Glomerular endothelial cell (primary cell): Measurements from ENCODE around the gene MYH7B. TPM values are rescaled to one million over a fixed set of nuclear protein-coding genes. Genes with fewer than 3 reads are reported as not detected.

ENCODE experiments used
- DNase-seq: peaks from one replicate; pipeline ENCODE4 v3.0.0-alpha.2; 2011; ENCODE audit warnings: low read depth, low spot score; ENCODE audit errors: extremely low read depth
- total RNA-seq: library from RNA; depleted of rRNA; stranded (reverse); fragments of >200 nt; gene quantifications from 2 replicates; pipeline ENCODE4 v1.2.3, GENCODE V29; 2015

MYH7B gene
- total RNA-seq, 1 donor from 2014 or later, result not detected

DNA sequence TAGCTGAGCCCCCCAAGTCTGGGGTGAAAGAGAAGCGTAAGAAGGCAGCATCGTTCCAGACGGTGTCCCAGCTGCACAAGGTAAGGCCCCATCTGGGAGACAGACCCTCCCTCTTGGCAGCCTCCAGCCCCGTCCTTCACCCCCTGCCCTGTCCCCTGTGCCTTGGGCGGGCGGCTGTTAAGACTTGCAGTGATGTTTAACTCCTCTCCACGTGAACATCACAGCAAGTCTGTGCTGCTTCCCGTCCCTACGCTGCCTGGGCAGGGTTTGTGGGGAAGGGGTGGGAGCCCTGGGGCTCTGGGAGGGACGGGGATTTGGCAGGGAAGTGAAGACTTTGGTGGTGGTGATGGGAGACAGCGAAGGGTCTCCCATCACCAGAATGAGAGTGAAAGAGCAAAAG lies 34.6 kb downstream of the MYH7B start:
- DNase-seq, result no peak

DNA sequence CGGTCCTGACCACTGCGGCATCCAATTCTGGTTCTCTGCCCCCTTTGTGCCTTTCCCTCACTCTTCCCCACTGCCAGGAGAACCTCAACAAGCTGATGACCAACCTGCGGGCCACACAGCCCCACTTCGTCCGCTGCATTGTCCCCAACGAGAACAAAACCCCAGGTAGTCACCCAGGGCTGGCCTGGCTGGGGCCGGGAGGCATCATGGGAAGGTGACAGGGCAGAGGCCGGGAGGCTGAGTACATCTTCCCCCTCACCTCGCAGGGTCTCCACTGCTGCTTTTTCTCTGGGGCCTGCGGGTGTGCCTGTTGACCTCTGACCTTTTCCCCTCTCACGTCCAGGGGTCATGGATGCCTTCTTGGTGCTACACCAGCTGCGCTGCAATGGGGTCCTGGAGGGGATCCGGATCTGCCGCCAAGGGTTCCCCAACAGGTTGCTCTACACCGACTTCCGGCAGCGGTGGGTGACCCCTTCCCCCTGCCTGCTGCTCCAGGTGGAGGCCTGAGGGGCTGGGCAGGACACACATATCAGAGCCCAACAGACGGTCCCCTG lies 35.1 kb downstream of the MYH7B start:
- DNase-seq, result no peak

DNA sequence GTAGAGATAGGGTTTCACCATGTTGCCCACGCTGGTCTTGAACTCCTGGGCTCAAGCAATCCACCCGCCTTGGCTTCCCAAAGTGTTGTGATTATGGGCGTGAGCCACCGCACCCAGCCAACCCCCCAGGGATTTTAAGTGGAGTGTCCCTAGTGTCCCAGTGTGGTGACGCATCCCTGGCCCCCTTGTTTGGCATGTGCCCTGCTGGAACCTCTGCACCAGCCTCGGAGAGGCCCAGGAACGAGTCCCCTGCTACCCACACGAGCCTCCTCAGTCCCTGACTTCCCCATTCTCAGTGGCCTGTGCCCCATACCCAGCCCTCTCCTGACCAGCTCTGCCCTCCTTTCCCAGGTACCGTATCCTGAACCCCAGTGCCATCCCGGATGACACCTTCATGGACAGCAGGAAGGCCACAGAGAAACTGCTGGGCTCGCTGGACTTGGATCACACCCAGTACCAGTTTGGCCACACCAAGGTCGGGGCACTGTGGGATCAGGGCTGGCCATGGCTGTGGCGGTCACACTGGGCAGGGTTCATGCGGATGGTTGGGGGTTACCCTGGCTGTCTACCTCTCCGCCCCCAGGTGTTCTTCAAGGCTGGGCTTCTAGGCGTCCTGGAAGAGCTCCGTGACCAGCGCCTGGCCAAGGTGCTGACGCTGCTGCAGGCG lies 37.2 kb downstream of the MYH7B start:
- no peak for DNase-seq

DNA sequence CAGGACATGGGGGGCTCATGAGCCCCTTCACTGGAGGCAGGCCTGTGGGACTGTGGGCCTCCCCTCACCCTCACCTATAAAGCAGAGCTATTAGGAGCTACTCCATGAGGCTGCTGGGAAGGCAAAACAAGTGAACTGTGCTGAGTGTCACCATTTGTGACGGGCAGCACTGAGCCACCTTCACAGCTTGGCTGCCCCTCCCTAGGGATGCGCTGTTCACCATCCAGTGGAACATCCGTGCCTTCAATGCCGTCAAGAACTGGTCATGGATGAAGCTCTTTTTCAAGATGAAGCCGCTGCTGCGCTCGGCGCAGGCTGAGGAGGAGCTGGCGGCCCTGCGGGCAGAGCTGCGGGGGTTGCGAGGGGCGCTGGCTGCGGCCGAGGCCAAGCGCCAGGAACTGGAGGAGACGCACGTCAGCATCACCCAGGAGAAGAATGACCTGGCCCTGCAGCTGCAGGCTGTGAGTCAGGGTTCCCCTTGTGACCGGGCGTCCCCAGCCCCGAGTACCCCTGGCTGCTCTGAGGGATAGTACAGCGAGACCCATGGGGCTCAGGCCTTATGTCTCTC lies 38.4 kb downstream of the MYH7B start:
- DNase-seq, result no peak

DNA sequence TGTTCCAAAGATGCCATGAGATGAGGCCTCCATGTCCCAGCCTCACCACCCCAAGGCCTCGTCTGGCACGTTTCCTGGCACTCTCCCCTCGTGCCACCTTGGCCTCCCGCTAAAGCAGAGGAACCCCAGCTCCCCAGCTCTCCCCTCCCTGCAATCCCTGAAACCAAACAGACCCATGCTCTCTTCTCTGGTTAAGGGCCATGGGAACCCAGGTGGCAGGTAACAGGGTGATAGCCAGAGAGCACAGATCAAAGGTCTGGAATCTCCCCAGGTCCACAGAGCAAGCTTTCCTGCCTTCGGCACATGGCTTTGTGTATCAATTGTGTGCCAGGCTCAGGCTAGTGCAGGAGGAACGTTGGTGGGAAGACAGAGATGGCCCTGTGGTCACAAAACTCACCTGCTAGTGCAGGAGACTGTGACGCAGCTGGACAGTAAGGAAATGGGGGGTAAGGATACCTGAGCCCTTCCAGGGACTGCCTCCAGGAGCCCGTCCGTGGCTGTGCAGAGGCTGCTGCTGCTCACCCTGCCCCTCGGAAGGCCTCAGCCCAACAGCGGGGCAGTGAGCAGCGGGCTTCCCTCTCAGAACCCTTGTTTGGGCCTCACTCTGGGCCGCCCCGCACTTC lies 39.0 kb downstream of the MYH7B start:
- DNase-seq, result no peak

DNA sequence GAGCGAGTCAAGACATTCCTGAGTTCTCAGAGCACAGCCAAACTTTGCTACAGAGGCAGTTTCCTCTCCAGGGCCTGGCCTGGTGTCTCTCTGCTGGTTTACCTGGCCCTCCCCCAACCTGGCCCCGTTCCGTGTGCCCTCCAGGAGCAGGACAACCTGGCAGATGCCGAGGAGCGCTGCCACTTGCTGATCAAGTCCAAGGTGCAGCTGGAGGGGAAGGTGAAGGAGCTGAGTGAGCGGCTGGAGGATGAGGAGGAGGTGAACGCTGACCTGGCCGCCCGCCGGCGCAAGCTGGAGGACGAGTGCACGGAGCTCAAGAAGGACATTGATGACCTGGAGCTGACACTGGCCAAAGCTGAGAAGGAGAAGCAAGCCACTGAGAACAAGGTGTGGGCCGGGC lies 39.5 kb downstream of the MYH7B start:
- no peak for DNase-seq

DNA sequence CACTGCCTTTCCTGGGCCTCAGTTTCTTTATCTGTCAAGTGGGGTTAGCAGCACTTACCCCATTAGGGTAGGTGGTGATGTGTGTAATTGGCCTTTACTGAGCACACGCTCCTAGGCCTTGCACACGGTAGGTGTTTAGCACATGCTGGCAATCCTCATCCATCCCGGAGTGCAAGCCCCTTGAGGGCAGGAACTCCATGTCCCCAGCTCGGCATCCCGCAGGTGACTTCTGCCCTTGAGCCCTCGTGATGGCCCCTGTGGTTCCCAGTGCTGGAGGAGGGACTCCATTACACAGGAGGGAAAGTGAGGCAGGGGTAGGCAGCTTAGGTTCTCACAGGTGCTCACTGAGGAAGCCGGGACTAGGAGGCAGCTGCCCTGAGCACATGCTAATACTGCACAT lies 40.0 kb downstream of the MYH7B start:
- no peak for DNase-seq

DNA sequence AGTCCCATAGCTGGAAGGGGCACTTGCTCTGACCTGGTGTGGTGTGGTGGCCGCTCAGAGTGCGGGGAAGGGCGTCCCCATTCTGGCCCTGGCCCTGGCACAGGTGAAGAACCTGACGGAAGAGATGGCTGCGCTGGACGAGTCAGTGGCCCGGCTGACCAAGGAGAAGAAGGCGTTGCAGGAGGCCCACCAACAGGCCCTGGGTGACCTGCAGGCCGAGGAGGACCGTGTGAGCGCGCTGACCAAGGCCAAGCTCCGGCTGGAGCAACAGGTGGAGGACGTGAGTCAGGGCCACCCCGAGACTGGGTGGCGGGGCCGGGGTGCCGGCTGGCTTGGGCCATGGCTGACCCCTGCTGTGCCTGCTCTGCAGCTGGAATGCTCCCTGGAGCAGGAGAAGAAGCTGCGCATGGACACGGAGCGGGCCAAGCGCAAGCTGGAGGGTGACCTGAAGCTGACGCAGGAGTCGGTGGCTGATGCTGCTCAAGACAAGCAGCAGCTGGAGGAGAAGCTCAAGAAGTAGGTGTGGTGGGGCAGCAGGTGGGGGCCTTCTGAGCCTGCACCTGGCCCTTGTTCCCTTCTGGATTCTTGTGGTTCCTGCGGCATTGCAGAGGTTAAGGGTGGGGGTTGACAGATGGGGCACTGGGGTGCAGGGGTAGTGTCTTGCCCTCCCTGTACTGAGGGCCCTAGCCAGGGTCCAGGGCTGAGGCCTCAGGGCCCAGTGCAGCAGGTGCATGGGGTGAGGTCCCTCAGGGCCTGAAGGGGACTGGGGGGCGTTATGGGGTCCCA lies 40.8 kb downstream of the MYH7B start:
- DNase-seq, result no peak

DNA sequence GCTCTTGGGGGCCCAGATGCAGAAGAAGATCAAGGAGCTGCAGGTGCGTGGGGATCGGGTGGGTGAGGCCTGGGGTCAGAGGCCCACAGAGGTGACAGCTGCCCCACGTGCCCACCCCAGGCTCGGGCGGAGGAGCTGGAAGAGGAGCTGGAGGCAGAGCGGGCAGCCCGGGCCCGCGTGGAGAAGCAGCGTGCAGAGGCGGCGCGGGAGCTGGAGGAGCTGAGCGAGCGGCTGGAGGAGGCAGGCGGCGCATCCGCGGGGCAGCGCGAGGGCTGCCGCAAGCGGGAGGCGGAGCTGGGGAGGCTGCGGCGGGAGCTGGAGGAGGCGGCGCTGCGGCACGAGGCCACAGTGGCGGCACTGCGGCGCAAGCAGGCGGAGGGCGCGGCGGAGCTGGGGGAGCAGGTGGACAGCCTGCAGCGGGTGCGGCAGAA lies 41.5 kb downstream of the MYH7B start:
- DNase-seq, result no peak

DNA sequence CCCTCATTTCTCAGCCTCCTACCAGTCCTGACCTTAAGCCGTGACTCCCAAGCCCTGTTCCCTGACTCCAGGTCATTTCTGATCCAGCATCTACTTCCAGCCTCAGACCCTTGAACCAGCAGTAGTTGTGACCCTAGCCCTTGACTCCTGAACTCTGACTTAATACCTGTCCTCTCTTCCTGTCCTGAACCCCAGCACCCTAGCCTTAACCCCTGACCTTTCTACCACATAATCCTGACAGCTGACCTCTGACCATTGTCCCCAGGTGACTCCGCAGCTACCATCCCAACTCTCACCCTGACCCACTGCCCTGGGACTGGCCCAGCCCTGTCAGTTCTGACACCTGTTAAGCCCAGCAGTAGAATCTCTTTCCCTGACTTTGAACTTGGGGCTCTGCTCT lies 42.1 kb downstream of the MYH7B start:
- DNase-seq, result no peak

DNA sequence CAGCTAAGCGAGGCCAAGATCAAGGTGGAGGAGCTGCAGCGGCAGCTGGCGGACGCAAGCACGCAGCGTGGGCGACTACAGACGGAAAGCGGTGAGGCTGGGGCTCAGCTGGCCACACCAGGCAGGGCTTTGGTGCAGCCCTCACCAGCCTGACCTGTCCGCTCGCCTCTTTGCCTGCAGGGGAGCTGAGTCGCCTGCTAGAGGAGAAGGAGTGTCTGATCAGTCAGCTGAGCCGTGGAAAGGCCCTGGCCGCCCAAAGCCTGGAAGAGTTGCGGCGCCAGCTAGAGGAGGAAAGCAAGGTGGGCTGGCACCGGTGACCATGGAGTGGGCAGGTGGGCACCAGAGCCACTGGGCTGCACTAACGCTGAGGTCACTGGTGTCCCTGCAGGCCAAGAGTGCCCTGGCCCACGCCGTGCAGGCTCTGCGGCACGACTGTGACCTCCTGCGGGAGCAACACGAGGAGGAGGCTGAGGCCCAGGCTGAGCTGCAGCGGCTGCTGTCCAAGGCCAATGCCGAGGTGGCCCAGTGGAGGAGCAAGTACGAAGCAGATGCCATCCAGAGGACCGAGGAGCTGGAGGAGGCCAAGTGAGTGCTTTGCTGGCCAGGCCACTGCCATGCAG lies 42.8 kb downstream of the MYH7B start:
- DNase-seq, result no peak

DNA sequence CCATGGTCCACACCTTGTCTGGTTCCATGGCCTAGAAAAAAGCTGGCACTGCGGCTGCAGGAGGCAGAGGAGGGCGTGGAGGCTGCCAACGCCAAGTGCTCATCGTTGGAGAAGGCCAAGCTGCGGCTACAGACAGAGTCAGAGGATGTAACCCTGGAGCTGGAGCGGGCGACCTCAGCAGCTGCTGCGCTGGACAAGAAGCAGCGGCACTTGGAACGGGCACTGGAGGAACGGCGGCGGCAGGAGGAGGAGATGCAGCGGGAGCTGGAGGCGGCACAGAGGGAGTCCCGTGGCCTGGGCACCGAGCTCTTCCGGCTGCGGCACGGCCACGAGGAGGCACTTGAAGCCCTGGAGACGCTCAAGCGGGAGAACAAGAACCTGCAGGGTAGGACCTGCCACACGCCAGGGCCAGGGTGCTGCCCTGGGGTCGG lies 43.4 kb downstream of the MYH7B start:
- no peak for DNase-seq

DNA sequence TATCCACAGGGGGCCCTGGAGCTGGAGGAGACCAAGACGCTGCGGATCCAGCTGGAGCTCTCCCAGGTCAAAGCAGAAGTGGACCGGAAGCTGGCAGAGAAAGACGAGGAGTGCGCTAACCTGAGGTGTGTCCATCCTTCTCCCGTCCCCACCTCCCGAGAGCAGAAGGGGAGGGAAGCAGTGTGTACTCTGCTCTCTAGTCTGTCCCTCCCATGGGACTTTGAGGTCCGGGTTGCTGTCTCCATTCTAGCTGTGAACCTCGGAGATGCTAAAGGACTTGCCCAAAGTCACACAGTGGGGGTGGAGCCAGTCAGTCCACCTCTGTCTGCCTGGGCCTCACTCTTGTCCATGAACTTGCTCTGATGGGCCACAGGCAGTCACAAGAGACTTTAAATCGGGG lies 44.1 kb downstream of the MYH7B start:
- no peak for DNase-seq

DNA sequence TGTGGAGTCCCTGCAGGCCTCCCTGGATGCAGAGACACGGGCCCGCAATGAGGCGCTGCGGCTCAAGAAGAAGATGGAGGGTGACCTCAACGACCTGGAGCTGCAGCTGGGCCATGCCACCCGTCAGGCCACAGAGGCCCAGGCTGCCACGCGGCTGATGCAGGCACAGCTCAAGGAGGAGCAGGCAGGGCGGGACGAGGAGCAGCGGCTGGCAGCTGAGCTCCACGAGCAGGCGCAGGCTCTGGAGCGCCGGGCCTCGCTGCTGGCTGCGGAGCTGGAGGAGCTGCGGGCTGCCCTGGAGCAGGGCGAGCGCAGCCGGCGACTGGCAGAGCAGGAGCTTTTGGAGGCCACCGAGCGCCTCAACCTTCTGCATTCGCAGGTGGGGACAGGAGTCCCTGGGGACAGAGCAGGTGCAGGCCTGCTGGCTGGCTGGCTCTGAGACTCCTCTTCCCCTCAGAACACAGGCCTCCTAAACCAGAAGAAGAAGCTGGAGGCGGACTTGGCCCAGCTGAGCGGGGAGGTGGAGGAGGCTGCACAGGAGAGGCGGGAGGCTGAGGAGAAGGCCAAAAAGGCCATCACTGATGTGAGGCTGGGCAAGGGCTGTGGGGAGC lies 44.7 kb downstream of the MYH7B start:
- no peak for DNase-seq

DNA sequence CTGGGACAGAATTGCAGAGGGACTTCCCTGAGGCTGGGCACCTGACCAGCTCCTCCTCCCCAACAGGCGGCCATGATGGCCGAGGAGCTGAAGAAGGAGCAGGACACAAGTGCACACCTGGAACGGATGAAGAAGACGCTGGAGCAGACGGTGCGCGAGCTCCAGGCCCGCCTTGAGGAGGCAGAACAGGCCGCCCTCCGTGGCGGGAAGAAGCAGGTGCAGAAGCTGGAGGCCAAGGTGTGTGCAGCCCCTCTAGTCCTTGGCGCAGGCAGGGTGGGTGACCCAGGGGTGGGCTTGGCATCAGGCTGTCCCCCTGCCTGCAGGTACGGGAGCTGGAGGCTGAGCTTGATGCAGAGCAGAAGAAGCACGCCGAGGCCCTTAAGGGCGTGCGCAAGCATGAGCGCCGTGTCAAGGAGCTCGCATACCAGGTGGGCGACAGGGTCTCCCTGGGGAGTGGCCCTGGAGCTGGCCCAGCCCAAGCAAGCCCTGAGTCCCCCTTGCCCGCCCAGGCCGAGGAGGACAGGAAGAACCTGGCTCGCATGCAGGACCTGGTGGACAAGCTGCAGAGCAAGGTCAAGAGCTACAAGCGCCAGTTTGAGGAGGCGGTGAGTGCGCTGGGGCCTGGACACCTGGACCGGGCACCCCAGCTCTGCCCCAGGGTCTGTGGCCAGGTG lies 45.4 kb downstream of the MYH7B start:
- DNase-seq, result no peak

DNA sequence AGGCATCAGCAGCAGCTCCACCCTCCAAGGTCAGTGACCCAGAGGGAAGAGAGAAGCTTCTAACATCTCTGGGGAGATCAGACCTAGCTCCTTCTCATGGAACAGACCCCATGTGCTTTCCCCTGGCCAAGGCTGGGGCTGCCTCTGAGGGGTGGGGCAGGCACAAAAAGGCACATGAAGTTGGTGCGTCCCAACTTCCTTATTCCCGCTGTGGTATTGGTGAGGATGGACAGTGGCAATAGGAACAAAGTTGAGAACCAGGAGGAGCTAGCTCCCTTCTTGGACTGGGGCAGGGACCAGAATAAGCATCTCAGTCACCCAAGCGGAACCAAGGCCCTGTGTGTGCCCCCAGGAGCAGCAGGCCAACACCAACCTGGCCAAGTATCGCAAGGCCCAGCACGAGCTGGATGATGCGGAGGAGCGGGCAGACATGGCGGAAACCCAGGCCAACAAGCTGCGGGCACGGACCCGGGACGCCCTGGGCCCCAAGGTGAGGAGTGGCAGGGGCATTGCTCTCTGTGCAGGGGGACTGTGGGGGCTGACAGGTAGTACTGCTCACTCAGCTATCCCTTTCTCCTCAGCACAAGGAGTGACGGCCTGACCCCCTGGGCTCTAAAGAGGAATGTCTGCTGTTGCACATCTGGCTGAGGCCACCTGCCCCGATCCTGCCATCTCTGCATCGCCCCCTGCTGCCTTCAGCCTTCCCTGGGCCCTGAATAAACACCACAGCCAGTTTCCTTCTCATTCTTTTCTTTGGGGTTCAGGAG lies 46.1 kb downstream of the MYH7B start:
- DNase-seq, result no peak

DNA sequence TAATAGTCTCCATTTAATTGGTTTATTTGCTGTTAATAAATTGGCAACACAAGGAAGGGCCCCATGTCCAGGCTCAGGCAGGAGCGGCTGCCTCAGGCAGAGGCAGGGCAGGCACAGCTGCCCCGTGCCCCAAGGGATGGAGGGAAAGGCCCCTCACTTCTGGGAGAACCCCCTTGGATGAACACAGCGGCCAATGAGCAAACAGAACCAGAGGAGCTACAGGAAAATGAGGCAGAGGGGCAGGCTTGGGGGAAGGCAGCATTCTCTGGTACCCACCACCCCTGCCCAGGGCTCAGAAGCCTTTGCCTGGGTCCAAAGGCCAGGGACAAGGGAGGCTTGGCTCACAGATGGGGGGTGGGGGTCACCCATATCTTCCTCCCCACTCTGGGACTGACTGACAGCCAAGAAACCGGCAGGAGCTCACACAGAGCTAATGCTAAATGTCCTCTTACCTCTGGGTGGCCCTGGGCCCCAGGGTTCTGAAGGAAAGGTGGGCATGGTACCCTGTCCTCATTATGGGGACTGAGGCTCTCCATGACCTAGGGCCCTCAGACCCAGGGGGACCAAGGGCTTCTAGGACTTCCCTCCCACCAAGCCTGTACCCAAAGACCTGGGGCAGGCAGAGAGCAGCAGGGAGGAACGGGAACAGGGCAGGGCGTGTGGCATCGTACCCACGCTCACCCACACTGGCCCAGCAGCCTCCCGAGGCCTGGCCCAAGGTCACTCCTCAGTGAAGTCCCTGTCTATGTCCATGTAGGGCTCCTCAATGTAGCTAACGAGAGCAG lies 47.0 kb downstream of the MYH7B start:
- DNase-seq, result no peak
